ENCODE measurements around the gene PDE3A.

Gene PDE3A

DNA sequence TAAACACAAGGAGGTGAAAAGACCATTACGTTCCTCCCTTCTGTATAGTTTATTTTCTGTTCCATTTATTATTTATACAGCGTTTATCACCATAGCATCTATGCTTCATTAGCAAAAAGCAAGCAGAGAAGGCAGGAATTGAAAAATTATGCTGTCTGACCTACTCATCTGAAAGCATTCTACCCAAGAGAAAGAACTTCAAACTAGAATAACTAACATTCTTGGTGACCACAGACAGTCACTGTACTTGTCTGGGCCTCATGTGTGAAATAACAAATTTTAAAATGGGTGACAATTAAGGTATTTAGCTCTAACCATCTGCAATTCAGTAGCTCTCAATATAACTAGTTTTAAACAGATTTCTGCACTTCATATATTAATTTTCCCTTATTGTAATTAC is 29.3 kb upstream of the PDE3A start:
- Histone ChIP-seq H3K4me2 (ENCODE audit: low read depth, low read length) (no peak overlapping the region), H3K27ac (ENCODE audit: low read length) (no peak overlapping the region), H3F3A (ENCODE audit: insufficient read depth, low read length) (no peaks in the 10 kb centered on the region), H2AFZ (ENCODE audit: low read length) (no peak overlapping the region), H3K9ac (ENCODE audit: low read length) (no peak overlapping the region), H3K9me2 (replicated peaks; ENCODE audit: insufficient read depth, low read length) (no peaks in the 10 kb centered on the region), H3K27me3 (replicated peaks; ENCODE audit: insufficient read depth, low read length) (no peaks in the 10 kb centered on the region), H3K4me3 (ENCODE audit: low read length) (no peak overlapping the region), H3K9me3 (replicated peaks; ENCODE audit: insufficient read depth, low read length) (no peaks in the 10 kb centered on the region), H3K79me2 (ENCODE audit: low read length) (no peaks in the 10 kb centered on the region), H4K20me1 (ENCODE audit: insufficient read depth, low read length) (no peaks in the 10 kb centered on the region), H3K4me1 (ENCODE audit: low read length) (no peaks in the 10 kb centered on the region), H3K36me3 (replicated peaks; ENCODE audit: insufficient read depth, low read length) (no peaks in the 10 kb centered on the region)
- DNase-seq, result no peak
- TF ChIP-seq EZH2 (optimal IDR thresholded peaks at IDR 0.05; ENCODE audit: low read depth, low read length) (no peak), EZH2phosphoT487 (IDR thresholded peaks at IDR 0.05; ENCODE audit: low read length) (no peak), CTCF (IDR thresholded peaks at IDR 0.05; ENCODE audit: low read length) (no peak)

GRCh38 chr12:20342111-20342510 is 26.2 kb upstream of the PDE3A start:
- Histone ChIP-seq H2AFZ (ENCODE audit: low read length) (no peak overlapping the region), H4K20me1 (ENCODE audit: insufficient read depth, low read length) (no peaks in the 10 kb centered on the region), H3K36me3 (replicated peaks; ENCODE audit: insufficient read depth, low read length) (no peaks in the 10 kb centered on the region), H3K27me3 (replicated peaks; ENCODE audit: insufficient read depth, low read length) (no peaks in the 10 kb centered on the region), H3K4me1 (ENCODE audit: low read length) (no peaks in the 10 kb centered on the region), H3K4me2 (ENCODE audit: low read depth, low read length) (no peak overlapping the region), H3K4me3 (ENCODE audit: low read length) (no peak overlapping the region), H3K27ac (ENCODE audit: low read length) (no peak overlapping the region), H3K9ac (ENCODE audit: low read length) (no peak overlapping the region), H3K9me2 (replicated peaks; ENCODE audit: insufficient read depth, low read length) (no peaks in the 10 kb centered on the region), H3K9me3 (replicated peaks; ENCODE audit: insufficient read depth, low read length) (no peaks in the 10 kb centered on the region), H3K79me2 (ENCODE audit: low read length) (no peaks in the 10 kb centered on the region), H3F3A (ENCODE audit: insufficient read depth, low read length) (no peaks in the 10 kb centered on the region)
- TF ChIP-seq EZH2 (optimal IDR thresholded peaks at IDR 0.05; ENCODE audit: low read depth, low read length) (no peak), EZH2phosphoT487 (IDR thresholded peaks at IDR 0.05; ENCODE audit: low read length) (no peak), CTCF (IDR thresholded peaks at IDR 0.05; ENCODE audit: low read length) (no peak)
- no peak for DNase-seq

DNA sequence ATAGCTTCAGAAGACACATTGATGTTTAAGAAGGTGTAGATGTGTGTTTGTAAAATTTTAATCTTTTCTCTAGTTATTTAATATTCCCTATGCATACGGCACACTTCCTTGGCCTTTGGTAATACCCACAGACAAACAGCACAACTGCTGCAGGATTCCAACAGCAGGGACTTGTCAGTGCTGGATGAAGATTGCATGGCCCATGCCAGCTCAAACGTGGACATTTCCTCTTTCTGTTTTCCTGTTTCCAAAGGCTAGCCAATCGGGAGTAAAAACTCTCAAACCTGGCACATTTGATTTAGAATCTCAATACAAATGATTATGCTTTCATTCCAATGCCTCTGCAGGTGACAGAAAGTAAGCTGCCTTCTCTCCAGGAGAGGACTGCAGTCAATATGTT is 22.5 kb upstream of the PDE3A start:
- H2AFZ ChIP-seq (ENCODE audit: low read length), result no peak overlapping the region
- no peaks in the 10 kb centered on the region for H3K79me2 ChIP-seq (ENCODE audit: low read length)
- H3K27ac ChIP-seq (ENCODE audit: low read length), result no peak overlapping the region
- no peak overlapping the region for H3K9ac ChIP-seq (ENCODE audit: low read length)
- H4K20me1 ChIP-seq (ENCODE audit: insufficient read depth, low read length), result no peaks in the 10 kb centered on the region
- no peaks in the 10 kb centered on the region for H3K27me3 ChIP-seq (replicated peaks; ENCODE audit: insufficient read depth, low read length)
- H3K9me2 ChIP-seq (replicated peaks; ENCODE audit: insufficient read depth, low read length), result no peaks in the 10 kb centered on the region
- no peak for DNase-seq
- no peaks in the 10 kb centered on the region for H3K4me1 ChIP-seq (ENCODE audit: low read length)
- no peaks in the 10 kb centered on the region for H3F3A ChIP-seq (ENCODE audit: insufficient read depth, low read length)
- no peaks in the 10 kb centered on the region for H3K9me3 ChIP-seq (replicated peaks; ENCODE audit: insufficient read depth, low read length)
- TF ChIP-seq EZH2phosphoT487 (IDR thresholded peaks at IDR 0.05; ENCODE audit: low read length) (no peak), EZH2 (optimal IDR thresholded peaks at IDR 0.05; ENCODE audit: low read depth, low read length) (no peak), CTCF (IDR thresholded peaks at IDR 0.05; ENCODE audit: low read length) (no peak)
- H3K36me3 ChIP-seq (replicated peaks; ENCODE audit: insufficient read depth, low read length), result no peaks in the 10 kb centered on the region
- no peak overlapping the region for H3K4me2 ChIP-seq (ENCODE audit: low read depth, low read length)
- H3K4me3 ChIP-seq (ENCODE audit: low read length), result no peak overlapping the region
